ENCODE results near the gene HTT.

HTT gene

DNA sequence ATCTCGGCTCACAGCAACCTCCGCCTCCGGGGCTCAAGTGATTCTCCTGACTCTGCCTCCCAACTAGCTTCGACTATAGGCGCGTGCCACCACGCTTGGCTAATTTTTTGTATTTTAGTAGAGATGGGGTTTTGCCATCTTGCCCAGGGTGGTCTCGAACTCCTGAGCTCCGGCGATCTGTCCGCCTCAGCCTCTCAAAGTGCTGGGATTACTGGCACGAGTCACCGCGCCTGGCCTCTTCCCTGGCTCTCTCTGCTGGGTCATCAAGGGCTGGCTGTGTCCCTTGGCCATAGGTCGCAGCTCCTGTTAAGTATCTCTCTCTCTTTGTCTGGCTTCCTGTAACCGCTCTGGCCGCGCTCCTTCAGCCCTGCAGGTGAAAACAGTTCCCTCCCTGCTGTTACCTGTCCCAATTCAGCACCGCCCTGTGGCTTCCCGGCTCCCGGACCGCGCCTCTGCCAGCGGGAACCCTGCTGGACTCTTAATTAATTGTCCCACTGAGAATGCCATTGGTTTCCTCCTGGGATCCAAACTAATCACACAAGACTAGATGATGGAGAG lies 217.0 kb downstream of the HTT start:
- no peaks in the 10 kb centered on the region for H3K9me2 ChIP-seq (replicated peaks; ENCODE audit: insufficient read depth, low read length)
- peaks cover 7% of the 10 kb centered on the region for H3K27me3 ChIP-seq (replicated peaks; ENCODE audit: insufficient read depth, low read length)
- peak overlapping the region; percentile 65; the same call in 1 of the 2 replicates for H3K9ac ChIP-seq (ENCODE audit: low read length)
- peak overlapping the region; percentile 96 for H3K4me2 ChIP-seq (ENCODE audit: low read depth, low read length)
- peaks cover 9% of the 10 kb centered on the region for H3K79me2 ChIP-seq (ENCODE audit: low read length)
- peak overlapping the region; percentile 91 for H3K4me3 ChIP-seq (ENCODE audit: low read length)
- DNase-seq: no peak
- peaks cover 1% of the 10 kb centered on the region; the same call in 1 of the 2 replicates for H3F3A ChIP-seq (ENCODE audit: insufficient read depth, low read length)
- no peak overlapping the region for H3K27ac ChIP-seq (ENCODE audit: low read length)
- TF ChIP-seq EZH2 (optimal IDR thresholded peaks at IDR 0.05; ENCODE audit: low read depth, low read length): no peak
- TF ChIP-seq, protein P1, sequence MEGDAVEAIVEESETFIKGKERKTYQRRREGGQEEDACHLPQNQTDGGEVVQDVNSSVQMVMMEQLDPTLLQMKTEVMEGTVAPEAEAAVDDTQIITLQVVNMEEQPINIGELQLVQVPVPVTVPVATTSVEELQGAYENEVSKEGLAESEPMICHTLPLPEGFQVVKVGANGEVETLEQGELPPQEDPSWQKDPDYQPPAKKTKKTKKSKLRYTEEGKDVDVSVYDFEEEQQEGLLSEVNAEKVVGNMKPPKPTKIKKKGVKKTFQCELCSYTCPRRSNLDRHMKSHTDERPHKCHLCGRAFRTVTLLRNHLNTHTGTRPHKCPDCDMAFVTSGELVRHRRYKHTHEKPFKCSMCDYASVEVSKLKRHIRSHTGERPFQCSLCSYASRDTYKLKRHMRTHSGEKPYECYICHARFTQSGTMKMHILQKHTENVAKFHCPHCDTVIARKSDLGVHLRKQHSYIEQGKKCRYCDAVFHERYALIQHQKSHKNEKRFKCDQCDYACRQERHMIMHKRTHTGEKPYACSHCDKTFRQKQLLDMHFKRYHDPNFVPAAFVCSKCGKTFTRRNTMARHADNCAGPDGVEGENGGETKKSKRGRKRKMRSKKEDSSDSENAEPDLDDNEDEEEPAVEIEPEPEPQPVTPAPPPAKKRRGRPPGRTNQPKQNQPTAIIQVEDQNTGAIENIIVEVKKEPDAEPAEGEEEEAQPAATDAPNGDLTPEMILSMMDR (IDR thresholded peaks at IDR 0.05; ENCODE audit: low read length): no peak
- TF ChIP-seq EZH2phosphoT487 (IDR thresholded peaks at IDR 0.05; ENCODE audit: low read length): no peak
- H3K36me3 ChIP-seq (replicated peaks; ENCODE audit: insufficient read depth, low read length): no peaks in the 10 kb centered on the region
- no peaks in the 10 kb centered on the region for H4K20me1 ChIP-seq (ENCODE audit: insufficient read depth, low read length)
- peaks cover 8% of the 10 kb centered on the region for H3K4me1 ChIP-seq (ENCODE audit: low read length)
- peak overlapping the region; percentile 99 for H2AFZ ChIP-seq (ENCODE audit: low read length)
- no peaks in the 10 kb centered on the region for H3K9me3 ChIP-seq (replicated peaks; ENCODE audit: insufficient read depth, low read length)

DNA sequence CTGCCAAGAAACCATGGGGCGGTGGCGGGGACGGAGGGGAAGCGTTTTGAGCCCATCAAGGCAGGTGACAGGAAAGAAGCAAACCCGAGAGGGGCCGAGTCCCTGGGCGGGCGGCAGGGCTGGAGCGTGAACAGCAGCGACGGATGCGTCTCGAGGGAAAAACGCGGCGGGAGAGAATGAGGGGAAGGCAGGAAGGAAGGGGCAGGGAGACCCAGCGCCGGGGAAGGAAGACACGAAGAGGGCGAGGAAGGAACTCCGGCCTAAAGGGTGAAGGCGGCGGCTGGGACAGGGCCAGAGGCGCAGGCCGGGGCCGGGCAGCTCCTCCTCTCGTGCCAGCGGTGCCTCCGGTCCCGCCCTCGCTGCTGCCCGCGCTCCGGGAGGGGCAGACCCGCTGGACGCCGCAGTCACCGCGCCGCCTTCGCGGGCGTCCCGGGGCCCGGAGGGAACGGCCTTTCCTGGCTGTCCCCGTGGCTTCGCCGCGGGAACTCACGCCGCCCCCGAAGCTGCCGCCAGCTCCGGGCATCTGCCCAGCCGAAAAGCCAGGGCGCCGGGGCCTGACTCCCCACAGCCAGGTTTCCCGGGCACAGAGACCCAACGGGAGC lies 217.6 kb downstream of the HTT start:
- Histone ChIP-seq H3K9me3 (replicated peaks; ENCODE audit: insufficient read depth, low read length) (no peaks in the 10 kb centered on the region), H3K4me2 (ENCODE audit: low read depth, low read length) (peak overlapping the region; percentile 96), H3K27ac (ENCODE audit: low read length) (peak overlapping the region; percentile 29; the same call in 1 of the 2 replicates), H3K9me2 (replicated peaks; ENCODE audit: insufficient read depth, low read length) (no peaks in the 10 kb centered on the region), H3K27me3 (replicated peaks; ENCODE audit: insufficient read depth, low read length) (peaks cover 3% of the 10 kb centered on the region), H3K9ac (ENCODE audit: low read length) (peak overlapping the region; percentile 65), H4K20me1 (ENCODE audit: insufficient read depth, low read length) (no peaks in the 10 kb centered on the region), H3K4me3 (ENCODE audit: low read length) (peak overlapping the region; percentile 91), H3K36me3 (replicated peaks; ENCODE audit: insufficient read depth, low read length) (no peaks in the 10 kb centered on the region), H3K79me2 (ENCODE audit: low read length) (peaks cover 9% of the 10 kb centered on the region), H3F3A (ENCODE audit: insufficient read depth, low read length) (no peaks in the 10 kb centered on the region), H3K4me1 (ENCODE audit: low read length) (peaks cover 5% of the 10 kb centered on the region; the same call in 1 of the 2 replicates), H2AFZ (ENCODE audit: low read length) (peak overlapping the region; percentile 99)
- TF ChIP-seq EZH2phosphoT487 (IDR thresholded peaks at IDR 0.05; ENCODE audit: low read length): no peak
- TF ChIP-seq, protein P1 (IDR thresholded peaks at IDR 0.05; ENCODE audit: low read length): no peak
- TF ChIP-seq EZH2 (optimal IDR thresholded peaks at IDR 0.05; ENCODE audit: low read depth, low read length): no peak
- DNase-seq: peak; percentile 49

DNA sequence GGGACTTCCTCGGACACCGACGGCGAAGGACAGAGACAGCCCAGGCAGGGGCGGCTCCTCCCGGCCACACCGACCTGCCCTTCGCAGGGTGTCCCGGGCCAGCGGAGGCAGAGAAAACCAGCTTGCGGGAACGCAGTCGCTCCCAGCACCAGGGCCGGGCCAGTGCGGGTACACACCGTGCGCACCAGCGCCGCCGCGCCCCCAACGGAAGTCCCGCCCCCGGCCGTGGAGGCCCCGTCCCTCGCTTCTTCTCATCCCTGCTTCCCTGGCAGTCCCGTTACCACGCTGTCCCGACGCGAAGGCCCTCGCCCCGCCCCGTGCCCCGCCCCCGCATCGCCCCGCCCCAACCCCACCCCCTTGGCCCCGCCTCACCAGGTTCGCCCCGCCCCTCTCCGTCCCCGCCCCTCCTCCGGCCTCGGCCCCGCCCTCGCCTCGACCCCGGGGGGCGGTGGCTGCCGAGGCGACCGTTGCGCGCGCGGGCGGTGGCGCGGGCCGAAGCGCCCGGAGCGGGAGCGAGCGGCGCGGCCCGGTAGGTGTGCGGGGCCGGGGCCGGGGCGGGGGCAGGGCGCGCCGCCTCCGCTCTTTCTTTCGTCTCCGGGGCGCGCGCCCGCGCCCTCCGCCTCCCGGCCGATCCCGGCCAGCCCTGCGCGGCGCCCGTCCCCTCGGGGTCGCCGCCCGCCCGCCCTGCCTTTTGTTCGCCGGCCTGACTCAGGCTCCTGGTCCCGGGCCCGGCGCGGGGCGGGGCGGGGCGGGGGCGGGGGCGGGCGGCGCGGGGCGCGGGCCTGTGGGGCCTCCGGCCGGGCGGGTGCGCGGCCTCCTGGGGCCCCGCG lies 218.3 kb downstream of the HTT start, which contains the start of gene RGS12:
Gene RGS12, plus strand, starts transcription at position 451 of the 830 bp plus-strand sequence. CDS start 23,150 bp downstream, outside the sequence.
- peak within 1 kb of the TSS; percentile 99 for H2AFZ ChIP-seq (ENCODE audit: low read length)

More for the DNA sequence above, 218.3 kb downstream of the HTT start, which contains the start of gene RGS12:
- H3F3A ChIP-seq (ENCODE audit: insufficient read depth, low read length): no peaks in the 10 kb centered on the region
- H3K27me3 ChIP-seq (replicated peaks; ENCODE audit: insufficient read depth, low read length): no peaks in the 10 kb centered on the region
- H3K9ac ChIP-seq (ENCODE audit: low read length): peak within 1 kb of the TSS; percentile 73
- H3K9me2 ChIP-seq (replicated peaks; ENCODE audit: insufficient read depth, low read length): no peaks in the 10 kb centered on the region
- H3K79me2 ChIP-seq (ENCODE audit: low read length): peaks cover 9% of the 10 kb centered on the region
- TF ChIP-seq, protein P1 (IDR thresholded peaks at IDR 0.05; ENCODE audit: low read length): no peak
- TF ChIP-seq EZH2phosphoT487 (IDR thresholded peaks at IDR 0.05; ENCODE audit: low read length) (no peak), EZH2 (optimal IDR thresholded peaks at IDR 0.05; ENCODE audit: low read depth, low read length) (no peak)
- H3K27ac ChIP-seq (ENCODE audit: low read length): peak within 1 kb of the TSS; percentile 29; the same call in 1 of the 2 replicates
- H3K4me1 ChIP-seq (ENCODE audit: low read length): peaks cover 5% of the 10 kb centered on the region; the same call in 1 of the 2 replicates
- peak; percentile 92 for DNase-seq
- no peaks in the 10 kb centered on the region for H4K20me1 ChIP-seq (ENCODE audit: insufficient read depth, low read length)
- peak within 1 kb of the TSS; percentile 96 for H3K4me2 ChIP-seq (ENCODE audit: low read depth, low read length)
- H3K36me3 ChIP-seq (replicated peaks; ENCODE audit: insufficient read depth, low read length): no peaks in the 10 kb centered on the region
- peak within 1 kb of the TSS; percentile 91 for H3K4me3 ChIP-seq (ENCODE audit: low read length)
- H3K9me3 ChIP-seq (replicated peaks; ENCODE audit: insufficient read depth, low read length): no peaks in the 10 kb centered on the region
